Measurements from ENCODE around the gene WWOX.

DNA sequence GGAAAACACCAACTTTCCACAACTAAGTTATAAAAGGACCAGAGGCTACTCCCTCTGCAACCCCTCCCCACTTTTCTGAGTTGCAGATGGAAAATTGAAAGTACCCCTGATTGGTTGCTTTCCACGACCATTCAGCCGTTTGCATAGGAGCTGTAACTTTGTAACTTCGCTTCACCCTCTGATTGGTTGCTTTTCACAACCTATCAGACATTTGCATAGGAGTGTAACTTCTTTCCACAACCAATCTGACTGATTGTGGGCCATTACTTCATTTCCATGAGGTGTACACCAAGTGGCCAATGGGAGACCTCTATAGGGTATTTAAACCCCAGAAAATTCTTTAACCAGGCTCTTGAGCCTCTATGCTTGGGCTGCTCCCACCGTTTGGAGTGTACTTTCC is 644.1 kb downstream of the WWOX start:
- TF ChIP-seq, protein P1, sequence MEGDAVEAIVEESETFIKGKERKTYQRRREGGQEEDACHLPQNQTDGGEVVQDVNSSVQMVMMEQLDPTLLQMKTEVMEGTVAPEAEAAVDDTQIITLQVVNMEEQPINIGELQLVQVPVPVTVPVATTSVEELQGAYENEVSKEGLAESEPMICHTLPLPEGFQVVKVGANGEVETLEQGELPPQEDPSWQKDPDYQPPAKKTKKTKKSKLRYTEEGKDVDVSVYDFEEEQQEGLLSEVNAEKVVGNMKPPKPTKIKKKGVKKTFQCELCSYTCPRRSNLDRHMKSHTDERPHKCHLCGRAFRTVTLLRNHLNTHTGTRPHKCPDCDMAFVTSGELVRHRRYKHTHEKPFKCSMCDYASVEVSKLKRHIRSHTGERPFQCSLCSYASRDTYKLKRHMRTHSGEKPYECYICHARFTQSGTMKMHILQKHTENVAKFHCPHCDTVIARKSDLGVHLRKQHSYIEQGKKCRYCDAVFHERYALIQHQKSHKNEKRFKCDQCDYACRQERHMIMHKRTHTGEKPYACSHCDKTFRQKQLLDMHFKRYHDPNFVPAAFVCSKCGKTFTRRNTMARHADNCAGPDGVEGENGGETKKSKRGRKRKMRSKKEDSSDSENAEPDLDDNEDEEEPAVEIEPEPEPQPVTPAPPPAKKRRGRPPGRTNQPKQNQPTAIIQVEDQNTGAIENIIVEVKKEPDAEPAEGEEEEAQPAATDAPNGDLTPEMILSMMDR (IDR thresholded peaks at IDR 0.05), result no peak
- TF ChIP-seq EP300 (IDR thresholded peaks at IDR 0.05) (no peak), POLR2AphosphoS5 (IDR thresholded peaks at IDR 0.05) (no peak)
